Endothelial cell of umbilical vein (primary cell): Measurements from ENCODE around the gene COL9A3.

ENCODE experiments used
- CTCF ChIP-seq, 2 donors: IDR thresholded peaks; 1 replicate in 1 of 2; 2 replicates in 1 of 2; pipeline ENCODE4 v1.5.1; 2011; ENCODE audit warnings: low read length in 2 of 2, mild to moderate bottlenecking in 2 of 2, moderate library complexity in 2 of 2, control low read depth in 1 of 2, inconsistent platforms in 1 of 2, low read depth in 1 of 2; ENCODE audit not compliant: insufficient read depth in 1 of 2; ENCODE audit errors: extremely low read depth in 1 of 2
- EZH2 ChIP-seq: IDR thresholded peaks from 2 replicates; pipeline ENCODE4 v1.6.1; 2012; ENCODE audit warnings: borderline replicate concordance, low read depth, mild to moderate bottlenecking, moderate library complexity, low read length, inconsistent platforms; ENCODE audit not compliant: severe bottlenecking
- FOS ChIP-seq: IDR thresholded peaks from 2 replicates; pipeline ENCODE4 v1.6.1; 2011; ENCODE audit warnings: mild to moderate bottlenecking, low read length, moderate library complexity, borderline replicate concordance; ENCODE audit not compliant: insufficient read depth
- GATA2 ChIP-seq: IDR thresholded peaks from 2 replicates; pipeline ENCODE4 v1.7.0; 2011; ENCODE audit warnings: low read depth, mild to moderate bottlenecking, moderate library complexity, mixed read lengths, low read length; ENCODE audit not compliant: insufficient read length, insufficient read depth
- MAX ChIP-seq: IDR thresholded peaks from 2 replicates; pipeline ENCODE4 v1.6.1; 2011; ENCODE audit not compliant: insufficient read depth, insufficient read length
- MYC ChIP-seq: IDR thresholded peaks from one replicate; pipeline ENCODE4 v1.6.1; 2011; ENCODE audit warnings: mild to moderate bottlenecking, low read depth, low read length
- POLR2A ChIP-seq: IDR thresholded peaks from 2 replicates; pipeline ENCODE4 v1.6.1; 2012; ENCODE audit warnings: low read depth, mild to moderate bottlenecking, control low read depth, low read length
- POLR2AphosphoS5 ChIP-seq: IDR thresholded peaks from 2 replicates; pipeline ENCODE4 v1.6.1; 2012; ENCODE audit warnings: low read depth, mild to moderate bottlenecking, control low read depth, low read length, moderate library complexity; ENCODE audit not compliant: insufficient read depth

GRCh38 chr20:62858058-62858830 lies 41.4 kb downstream of the COL9A3 start:
- TF ChIP-seq POLR2AphosphoS5 (no peak), CTCF (IDR thresholded peaks at IDR 0.05; ENCODE audit: extremely low read depth in 1 of 2, insufficient read depth in 1 of 2, low read depth in 1 of 2, low read length in 2 of 2) (no peak), POLR2A (no peak), MYC (no peak), MAX (no peak), EZH2 (no peak), GATA2 (no peak), FOS (no peak)
